GM19238 (cell line): ENCODE data around the gene HIC2.
"Not testable (repeated sequence)": the region's sequence is repeated elsewhere in the genome, so short reads cannot be mapped to it uniquely, and the experiment has no call there.

Experiments used
- DNase-seq: peaks from one replicate; pipeline ENCODE4 v3.0.0; 2011; ENCODE audit warnings: low spot score; ENCODE audit not compliant: insufficient read length

HIC2 gene, protein sequence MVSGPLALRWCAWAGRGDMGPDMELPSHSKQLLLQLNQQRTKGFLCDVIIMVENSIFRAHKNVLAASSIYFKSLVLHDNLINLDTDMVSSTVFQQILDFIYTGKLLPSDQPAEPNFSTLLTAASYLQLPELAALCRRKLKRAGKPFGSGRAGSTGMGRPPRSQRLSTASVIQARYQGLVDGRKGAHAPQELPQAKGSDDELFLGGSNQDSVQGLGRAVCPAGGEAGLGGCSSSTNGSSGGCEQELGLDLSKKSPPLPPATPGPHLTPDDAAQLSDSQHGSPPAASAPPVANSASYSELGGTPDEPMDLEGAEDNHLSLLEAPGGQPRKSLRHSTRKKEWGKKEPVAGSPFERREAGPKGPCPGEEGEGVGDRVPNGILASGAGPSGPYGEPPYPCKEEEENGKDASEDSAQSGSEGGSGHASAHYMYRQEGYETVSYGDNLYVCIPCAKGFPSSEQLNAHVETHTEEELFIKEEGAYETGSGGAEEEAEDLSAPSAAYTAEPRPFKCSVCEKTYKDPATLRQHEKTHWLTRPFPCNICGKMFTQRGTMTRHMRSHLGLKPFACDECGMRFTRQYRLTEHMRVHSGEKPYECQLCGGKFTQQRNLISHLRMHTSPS

DNA sequence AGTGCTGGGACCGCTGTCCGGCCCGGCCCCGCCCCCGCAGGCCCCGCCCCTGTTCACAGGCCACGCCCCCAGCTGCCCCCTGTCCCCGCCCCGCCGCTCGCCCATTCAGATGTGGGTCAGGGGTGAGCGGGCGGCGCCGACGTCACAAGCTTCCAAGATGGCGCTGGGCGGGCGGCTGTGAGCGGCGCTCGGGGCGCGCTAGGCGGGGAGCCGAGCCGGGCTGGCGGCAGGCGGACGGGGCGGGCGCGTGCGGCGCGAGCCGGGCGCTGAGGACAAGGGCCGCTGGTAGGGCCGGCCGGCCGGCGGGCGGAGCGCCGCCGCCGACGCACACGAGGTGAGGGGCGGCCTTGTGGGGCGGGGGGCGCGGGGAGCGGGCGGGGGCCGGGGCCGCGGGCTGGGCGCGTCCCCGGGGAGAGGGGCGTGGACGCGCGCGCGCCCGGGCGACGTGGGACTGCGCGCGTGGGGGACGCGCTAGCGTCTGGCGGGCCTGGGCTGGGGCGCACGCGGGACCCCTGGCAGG, at the start of gene HIC2:
HIC2 (plus strand) TSS at position 145 of the 520 bp plus-strand sequence. CDS start 25,461 bp downstream, outside the sequence.
- not testable (repeated sequence) for DNase-seq

DNA sequence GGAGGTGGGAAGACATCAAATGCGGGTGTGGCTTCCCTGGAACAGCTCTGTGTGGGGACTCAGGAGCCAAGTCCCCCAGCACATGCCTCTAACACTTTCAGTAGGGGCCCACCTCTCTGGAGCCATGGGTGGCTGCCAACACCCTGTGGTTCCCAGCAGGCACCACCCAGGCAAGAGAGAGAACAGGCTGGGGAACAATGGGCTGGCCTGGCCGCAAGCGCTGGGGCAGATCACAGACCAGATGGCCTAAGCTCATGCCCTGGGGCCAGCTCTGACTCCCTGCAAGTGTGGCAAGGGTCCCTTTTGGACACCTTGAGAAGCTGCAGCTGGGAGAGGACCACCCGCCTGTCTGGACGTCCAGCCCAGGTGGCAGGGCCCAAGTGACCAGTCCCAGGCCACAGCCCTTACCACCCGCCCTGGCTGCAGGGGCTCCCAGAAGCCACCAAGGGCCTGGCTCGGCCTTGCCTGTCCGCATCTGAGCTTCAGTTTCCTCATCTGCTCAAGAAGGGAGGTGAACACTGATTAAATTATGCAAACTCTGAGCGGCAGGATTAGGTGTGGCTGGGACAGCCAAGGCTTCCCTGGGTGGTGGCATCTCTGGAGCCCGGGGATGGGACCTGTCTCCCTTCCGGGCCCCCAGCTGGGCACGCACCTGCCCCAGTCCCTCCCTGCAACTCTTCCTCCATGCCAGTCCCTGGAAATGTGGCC, 48.4 kb upstream of the HIC2 start:
- not testable (repeated sequence) for DNase-seq

DNA sequence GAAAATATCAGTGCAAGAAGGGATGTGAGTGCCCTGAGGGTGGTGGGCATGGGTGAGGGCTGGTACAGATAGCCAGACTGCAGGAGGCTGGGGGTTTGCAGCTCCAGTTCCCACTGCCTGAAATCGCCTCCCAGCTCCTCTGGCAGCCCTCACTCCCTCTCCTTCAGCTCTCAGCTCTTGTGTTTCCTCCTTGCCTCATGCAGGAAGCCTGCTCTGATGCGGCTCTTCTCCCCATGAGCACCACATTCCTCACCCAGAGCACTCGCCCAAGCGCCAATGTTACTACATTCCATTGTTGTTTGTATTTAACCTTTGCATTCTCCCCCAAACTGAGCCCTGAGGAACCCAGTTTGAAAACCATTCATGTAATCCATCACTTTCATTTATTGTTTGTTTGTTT, 41.3 kb upstream of the HIC2 start:
- not testable (repeated sequence) for DNase-seq

DNA sequence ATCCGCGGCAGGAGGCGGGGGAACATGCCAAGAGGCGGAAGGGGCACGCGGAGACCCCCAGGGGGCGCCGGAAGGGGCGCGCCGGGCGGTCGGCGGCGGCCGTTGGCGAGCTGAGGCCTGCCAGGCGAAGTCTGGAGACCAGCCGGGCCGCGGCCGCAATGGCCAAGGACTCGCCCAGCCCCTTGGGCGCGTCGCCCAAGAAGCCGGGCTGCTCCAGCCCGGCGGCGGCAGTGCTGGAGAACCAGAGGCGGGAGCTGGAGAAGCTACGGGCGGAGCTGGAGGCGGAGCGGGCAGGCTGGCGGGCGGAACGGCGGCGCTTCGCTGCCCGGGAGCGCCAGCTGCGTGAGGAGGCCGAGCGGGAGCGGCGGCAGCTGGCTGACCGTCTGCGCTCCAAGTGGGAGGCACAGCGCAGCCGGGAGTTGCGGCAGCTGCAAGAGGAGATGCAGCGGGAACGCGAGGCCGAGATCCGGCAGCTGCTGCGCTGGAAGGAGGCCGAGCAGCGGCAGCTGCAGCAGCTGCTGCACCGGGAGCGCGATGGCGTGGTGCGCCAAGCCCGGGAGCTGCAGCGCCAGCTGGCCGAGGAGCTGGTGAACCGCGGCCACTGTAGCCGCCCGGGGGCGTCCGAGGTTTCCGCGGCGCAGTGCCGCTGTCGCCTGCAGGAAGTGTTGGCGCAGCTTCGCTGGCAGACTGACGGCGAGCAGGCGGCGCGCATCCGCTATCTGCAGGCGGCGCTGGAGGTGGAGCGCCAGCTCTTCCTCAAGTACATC, 33.3 kb upstream of the HIC2 start, which contains the start of gene RIMBP3B:
RIMBP3B (plus strand) TSS at position 51 of the 767 bp plus-strand sequence; CDS start at position 159, 108 bp downstream.
- not testable (repeated sequence) for DNase-seq

DNA sequence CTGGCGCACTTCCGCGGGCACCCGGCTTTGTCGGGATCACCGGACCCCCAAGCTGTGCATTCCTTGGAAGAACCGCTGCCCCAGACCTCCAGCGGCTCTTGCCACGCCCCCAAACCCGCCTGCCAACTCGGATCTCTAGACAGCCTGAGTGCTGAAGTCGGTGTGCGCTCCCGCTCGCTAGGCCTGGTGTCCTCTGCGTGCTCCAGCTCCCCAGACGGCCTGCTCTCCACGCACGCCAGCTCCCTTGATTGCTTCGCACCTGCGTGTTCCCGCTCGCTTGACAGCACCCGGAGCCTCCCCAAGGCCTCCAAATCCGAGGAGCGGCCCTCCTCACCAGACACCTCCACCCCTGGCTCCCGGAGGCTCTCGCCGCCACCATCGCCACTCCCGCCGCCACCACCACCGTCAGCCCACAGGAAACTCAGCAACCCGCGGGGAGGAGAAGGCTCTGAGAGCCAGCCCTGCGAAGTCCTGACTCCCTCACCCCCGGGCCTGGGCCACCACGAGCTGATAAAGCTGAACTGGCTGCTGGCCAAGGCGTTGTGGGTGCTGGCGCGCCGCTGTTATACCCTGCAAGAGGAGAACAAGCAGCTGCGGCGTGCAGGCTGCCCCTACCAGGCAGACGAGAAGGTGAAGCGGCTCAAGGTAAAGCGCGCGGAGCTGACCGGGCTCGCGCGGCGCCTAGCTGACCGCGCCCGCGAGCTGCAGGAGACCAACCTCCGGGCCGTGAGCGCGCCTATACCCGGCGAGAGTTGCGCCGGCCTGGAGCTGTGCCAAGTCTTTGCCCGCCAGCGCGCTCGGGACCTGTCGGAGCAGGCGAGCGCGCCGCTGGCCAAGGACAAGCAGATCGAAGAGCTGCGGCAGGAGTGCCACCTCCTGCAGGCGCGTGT, 32.5 kb upstream of the HIC2 start:
- DNase-seq = not testable (repeated sequence)

DNA sequence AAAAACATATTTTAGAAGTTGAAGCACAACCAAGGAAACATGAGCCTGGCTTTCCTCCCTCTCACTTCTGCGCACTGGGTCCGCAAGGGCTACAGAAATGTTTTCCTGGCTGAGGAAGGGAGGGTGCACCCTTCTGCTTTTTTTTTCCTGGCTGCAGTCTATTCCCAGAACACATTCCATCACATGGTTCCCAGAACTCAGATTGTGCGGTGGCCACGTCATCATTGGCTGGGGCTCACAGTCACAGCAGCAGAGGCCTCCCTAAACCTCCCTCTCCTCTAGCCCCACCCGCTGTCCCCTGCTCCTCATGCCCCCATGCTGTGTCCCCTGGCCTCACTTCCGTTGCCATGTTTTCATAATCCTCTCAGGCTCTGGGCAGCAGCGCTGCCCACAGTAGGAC, 27.7 kb upstream of the HIC2 start:
- DNase-seq = not testable (repeated sequence)

DNA sequence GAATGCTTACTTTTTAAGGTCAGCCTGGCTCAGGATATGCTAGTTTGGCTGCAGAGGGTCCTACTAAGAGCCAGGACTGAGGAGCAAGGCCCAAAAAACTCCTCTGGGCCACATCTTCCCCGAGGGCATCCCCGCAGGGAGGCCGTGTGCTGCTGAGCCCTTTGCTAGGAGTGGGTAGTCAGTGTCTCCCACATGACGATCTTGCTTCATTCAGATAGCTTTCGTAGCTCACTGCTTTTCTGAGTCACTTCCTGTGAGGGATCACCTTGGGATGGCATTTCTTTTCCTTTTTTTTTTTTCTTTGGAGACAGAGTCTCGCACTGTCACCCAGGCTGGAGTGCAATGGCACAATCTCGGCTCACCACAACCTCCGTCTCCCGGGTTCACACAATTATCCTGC, 27.2 kb upstream of the HIC2 start:
- not testable (repeated sequence) for DNase-seq

DNA sequence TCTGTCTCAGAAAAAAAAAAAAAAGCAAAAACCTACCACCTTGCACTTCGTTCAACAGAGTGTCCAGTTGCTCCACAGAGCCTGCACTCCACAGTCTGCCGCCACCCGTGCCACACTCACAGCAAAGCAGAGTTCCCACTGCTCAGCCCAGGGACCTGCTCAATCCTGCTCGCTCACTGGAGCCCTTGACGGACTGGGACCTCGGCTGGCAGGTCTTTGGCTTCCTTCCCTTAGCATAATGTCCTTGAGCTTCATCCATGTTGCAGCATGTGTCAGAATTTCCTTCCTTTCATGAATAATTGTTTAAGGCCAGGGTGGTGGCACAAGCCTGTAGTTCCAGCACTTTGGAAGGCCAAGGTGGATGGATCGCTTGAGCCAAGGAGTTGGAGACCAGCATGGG, 22.6 kb upstream of the HIC2 start:
- DNase-seq = not testable (repeated sequence)

DNA sequence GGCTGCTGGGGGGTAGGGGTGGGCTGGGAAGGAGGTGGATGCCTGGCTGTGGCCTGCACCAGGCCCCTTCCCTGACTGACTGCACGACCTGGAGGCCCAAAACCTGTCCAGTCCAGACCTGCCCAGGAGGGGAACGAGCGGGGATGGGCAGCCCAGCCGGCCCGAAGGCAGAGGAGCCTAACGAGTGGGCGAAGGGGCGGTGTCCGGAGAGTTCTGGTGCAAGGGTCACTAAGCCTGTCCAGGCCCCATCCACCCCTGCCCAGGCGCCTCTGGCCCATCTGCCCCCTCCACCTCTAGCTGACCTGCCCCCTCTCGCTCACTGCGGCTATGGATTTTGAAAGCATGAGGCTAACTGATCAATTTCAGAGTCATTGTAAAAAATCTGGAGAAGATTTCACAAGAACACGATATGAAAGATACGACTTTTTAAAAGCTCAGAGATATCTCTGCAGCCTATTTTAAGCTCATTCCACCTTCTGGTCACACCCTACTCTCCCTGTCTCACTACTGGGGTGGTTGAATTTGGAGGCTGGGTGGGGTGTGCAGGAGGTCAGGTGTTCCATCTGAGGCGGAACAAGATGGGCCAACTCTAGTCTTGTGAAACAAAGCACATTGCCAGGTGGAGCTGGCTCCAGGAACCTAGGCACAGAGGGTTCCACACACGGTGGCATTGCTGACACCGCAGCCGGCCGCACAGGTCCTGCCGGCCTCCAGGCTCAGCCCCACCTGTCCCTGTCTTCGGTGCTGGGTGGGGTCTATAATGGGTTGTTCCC, 15.8 kb upstream of the HIC2 start:
- not testable (repeated sequence) for DNase-seq

DNA sequence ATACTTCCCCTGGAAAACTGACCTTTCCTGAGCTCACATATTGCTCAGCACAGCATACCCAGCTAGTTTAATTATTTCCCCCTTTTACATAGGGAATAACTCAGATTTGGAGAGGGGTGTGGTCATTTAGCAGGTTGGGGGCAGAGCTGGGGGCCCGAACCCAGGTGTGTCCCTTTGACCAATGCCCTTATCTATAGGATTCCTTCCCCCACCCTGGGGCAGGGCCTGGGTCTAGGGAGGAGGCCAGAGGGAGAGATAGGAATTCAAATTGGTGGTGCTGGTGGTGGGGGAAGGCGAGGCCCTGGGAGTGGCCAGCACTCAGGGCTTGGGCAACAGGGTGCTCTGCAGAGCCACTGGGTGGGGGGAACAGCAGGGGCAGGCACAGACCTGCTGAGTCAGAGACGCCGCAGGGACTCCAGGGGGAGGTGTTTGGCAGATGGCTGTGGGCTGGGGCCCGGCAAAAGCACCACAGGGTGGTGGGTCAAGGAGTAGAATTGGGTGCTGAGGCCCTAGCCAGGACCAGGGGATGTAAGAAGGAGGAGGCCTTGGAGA, 14.3 kb upstream of the HIC2 start:
- not testable (repeated sequence) for DNase-seq

DNA sequence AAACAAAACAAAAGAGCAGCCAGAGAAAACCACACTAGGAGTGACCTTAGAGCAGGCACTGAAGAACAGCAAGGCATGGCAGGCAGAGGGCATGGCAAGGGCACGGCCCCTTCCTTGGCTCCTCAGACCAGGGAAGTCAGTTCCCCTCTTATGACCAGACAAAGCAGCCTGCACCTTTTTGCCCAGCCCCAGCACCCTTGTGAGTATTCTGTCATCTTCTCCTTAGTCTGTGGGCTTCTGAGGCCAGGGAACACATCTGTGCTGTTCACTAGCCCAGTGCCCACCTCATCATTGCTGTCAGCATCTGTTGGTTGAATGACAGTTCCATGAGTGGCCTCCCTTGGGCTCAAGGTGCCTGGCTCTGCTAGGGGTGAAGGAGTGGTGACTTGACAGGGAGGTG, 10.0 kb upstream of the HIC2 start:
- DNase-seq = not testable (repeated sequence)

DNA sequence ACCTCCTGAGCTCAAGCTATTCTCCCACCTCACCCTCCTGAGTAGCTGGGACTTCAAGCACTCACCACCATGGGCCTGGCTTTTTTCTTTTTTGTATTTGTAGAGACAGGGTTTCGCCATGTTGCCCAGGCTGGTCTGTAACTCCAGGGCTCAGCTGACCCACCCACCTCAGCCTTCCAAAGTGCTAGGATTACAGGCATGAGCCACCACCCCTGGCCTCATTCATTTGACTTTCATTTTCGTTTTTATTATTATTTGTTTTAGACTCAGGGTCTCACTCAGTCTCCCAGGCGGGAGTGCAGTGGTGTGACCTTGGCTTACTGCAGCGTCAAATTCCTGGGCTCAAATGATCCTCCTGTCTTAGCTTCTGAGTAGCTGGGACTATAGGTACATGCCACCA, 9.4 kb upstream of the HIC2 start:
- not testable (repeated sequence) for DNase-seq

DNA sequence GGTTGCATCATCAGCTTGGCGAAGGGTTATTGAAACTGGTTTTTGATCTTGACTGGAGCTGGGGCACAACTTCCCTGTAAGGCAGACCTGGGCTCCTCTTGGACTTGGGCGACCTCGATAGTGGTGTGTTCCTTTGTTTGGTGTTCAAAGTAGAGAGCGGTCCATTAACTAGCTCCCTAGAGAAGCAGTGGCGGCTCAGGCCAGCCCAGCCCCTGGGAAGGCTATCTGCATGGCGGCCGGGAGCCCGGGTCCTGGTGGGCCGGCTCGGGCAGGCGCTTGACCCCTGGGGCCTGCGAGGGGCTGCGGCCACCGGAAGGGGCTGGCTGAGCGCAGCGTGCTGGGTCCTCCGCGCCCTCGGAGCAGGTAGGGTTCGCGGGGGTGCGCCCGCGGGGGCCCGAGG, 796 bp upstream of the HIC2 start:
- not testable (repeated sequence) for DNase-seq

DNA sequence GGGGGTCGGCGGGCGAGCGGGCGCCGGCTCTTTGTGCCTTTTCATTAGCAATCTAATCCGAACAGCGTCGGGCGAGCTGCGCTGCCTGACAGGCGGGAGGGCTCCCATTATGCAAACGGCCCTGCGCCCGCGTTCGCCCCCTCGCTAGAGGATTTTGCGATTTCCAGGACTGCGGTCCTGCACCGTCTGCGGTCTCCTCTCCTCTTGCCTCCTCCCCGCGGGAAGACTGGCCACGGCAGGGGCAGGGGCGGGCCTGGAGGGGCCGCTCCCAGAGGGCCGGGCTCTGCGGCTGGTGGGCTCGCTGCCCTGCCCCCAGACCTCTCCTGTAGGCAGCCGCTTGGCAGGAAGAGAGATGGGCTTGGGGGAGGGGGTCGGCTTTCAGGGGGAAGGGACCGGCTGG, 682 bp downstream of the HIC2 start:
- DNase-seq = not testable (repeated sequence)

DNA sequence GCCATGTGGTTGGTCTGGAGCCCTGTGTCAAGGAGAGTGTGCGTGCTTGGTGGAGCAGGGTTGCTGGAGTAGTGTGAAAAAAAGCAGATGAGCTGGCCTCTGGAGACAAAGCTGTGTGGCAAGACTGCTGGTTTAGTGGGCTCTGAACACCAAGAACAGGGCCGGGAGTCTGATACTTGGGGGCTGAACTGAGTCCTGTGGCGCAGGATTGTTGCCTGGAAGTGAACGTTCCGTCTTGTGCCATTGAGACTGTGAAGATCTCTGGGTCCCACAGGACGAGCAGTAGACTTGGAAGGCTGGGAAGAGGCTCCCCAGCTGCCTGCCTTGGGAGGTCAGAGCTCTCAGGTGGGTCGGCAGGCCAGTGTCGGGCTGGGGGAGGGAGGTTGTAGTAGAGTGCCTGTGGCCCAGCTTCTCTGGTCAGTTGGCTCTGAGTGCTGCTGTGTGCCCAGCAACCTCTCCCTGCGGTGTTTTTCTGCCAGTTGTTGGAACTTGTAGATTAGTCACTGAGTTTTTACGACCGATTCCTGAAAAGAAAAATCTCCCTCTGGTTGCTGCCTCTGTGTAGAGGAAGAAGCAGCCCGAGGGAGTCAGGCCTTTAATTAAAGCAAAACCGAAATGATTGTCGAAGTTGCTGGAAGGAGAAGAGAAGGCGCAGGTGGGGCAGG, 1.9 kb downstream of the HIC2 start:
- not testable (repeated sequence) for DNase-seq

DNA sequence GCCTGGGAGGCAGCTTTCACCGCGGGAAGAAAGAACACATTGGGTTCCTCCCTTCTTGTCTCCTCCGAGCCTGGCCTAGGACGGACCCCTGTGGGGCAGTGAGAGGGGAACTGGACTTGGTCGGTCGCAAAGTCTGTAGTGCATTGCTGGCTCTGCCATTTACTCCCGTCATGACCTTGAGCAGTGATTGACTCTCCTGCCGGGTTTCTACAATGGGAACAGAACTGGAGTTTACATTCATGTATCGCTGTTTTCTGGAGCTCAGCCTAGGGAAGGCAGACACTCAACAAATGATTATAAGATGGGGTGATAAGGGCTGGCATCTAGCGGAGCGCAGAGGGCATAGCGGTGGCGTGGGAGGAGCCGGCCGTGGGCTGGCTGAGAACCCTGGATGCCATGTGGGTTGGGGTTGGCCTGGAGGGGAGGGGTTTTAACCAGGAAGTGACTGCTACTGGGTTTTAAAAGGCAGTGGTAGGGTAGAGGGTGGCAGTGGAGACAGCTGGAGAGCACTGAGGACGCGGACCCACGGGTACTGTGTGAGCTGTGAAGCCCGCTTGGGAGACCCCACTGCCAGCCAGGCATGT, 3.1 kb downstream of the HIC2 start:
- DNase-seq = not testable (repeated sequence)

DNA sequence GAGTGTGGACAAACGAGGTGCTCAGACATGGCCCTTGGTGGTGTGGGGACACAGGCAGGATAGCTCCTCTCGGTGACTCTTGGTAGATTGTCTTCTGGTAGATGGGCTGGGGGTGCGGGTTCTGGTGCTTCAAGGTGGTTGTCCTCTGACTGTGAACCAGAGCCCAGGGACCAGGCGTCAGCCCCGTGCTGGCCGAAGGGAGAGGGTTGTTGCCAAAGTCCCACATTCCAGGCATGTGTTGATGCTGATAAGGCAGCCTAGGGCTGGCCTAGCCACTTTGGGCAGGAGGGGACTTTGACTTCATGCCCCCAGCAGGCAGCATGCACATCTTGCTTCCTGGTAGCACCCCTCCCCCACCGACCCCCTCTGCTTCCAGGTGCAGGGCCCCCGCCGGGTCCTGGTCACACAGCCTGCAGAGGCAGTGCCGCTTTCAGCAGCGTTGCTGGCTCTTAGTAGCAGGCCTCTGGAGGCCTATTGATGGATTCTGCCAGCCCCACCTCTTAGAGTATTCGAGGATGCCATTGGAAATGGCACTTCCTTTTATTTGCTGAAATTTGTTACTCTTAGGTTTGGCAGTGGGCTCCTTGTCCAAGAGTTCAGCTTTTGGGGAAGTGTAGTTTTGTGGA, 7.0 kb downstream of the HIC2 start:
- DNase-seq = not testable (repeated sequence)
